ENCODE data around the gene TRPV6.
A peak's percentile ranks its signal among the peaks of the same experiment; 100 is the strongest.

The TRPV6 gene

DNA sequence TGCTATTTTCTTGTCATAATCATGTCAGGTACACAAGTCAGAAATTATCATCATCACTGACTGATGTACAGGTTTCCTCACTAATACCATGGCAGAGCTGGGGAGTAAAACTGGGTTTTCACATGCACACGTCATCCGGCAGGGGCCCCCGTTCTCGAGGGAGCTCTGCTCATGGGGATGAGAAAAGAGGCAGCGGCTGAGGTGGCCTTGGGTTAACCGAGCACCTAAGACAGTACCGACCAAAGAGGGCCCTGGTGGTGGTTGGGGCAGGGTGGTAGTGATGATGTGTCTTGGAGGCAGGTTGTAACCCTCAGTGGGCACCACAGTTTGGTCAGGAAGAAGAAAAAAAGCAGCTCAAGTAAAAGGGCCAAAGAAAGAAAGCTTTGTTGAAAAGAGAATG, 12.1 kb upstream of the TRPV6 start:
- Mint-ChIP-seq H3K4me1 (ENCODE audit: low read depth) (no peaks in the 10 kb centered on the region), H3K27me3 (peaks cover 3% of the 10 kb centered on the region), H3K9me3 (no peaks in the 10 kb centered on the region), H3K4me3 (no peak overlapping the region), H3K36me3 (ENCODE audit: low read depth) (no peaks in the 10 kb centered on the region), H3K27ac (no peak overlapping the region)
- DNase-seq, result no peak

DNA sequence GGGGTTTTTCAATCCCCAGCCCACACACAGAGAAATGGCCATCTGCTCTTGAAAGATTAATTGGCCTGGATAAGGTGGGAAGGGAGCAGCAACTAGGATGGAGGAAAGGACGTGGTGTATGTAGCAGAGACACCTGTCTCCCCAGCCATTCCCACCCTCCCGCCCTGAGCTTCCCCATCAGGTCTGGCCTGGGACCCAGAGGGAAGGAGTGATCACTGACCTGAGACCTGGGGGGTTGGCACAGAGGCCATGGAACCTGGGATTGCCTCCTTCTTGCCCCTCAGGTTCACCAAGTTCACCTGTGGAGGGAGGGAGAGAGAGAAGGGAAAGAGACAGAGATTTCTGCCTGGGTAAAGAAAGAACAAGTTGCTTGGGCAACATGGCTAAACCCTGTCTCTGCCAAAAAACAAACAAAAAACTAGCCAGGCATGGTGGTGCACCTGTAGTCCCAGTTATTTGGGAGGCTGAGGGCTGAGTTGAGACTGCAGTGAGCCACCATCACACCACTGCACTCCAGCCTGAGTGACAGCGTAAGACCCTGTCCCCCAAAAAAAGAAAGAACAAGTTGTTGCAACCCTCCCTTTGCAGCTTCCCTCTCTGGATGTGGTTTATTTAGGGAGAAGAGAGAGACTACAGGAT, 11.3 kb upstream of the TRPV6 start:
- Mint-ChIP-seq H3K27me3 (peaks cover 3% of the 10 kb centered on the region), H3K4me3 (no peak overlapping the region), H3K36me3 (ENCODE audit: low read depth) (no peaks in the 10 kb centered on the region), H3K27ac (no peak overlapping the region), H3K9me3 (no peaks in the 10 kb centered on the region), H3K4me1 (ENCODE audit: low read depth) (no peaks in the 10 kb centered on the region)
- no peak for DNase-seq

DNA sequence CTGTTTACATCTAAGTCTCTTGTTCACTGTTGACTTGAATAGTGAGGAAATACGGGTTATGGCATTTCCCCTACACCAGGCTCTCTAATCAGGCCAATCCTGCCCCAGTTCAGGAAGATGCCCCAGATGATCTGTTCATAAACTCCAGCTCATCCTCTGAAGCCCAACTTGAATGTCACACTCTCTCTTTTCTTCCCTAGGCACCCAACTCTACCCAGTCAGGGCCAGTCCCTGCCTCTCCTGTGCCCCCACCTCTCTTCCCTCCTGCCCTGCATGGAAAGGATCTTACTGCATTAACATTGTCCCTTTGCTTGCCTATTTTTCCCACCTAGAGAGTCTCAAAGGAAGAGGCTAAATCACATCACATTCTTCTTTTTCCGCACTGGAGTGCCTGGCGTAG, 10.6 kb upstream of the TRPV6 start:
- DNase-seq, result no peak
- H3K9me3 Mint-ChIP-seq, result no peaks in the 10 kb centered on the region
- peaks cover 3% of the 10 kb centered on the region for H3K27me3 Mint-ChIP-seq
- H3K4me3 Mint-ChIP-seq, result no peak overlapping the region
- H3K27ac Mint-ChIP-seq, result no peak overlapping the region
- H3K36me3 Mint-ChIP-seq (ENCODE audit: low read depth), result no peaks in the 10 kb centered on the region
- no peaks in the 10 kb centered on the region for H3K4me1 Mint-ChIP-seq (ENCODE audit: low read depth)

DNA sequence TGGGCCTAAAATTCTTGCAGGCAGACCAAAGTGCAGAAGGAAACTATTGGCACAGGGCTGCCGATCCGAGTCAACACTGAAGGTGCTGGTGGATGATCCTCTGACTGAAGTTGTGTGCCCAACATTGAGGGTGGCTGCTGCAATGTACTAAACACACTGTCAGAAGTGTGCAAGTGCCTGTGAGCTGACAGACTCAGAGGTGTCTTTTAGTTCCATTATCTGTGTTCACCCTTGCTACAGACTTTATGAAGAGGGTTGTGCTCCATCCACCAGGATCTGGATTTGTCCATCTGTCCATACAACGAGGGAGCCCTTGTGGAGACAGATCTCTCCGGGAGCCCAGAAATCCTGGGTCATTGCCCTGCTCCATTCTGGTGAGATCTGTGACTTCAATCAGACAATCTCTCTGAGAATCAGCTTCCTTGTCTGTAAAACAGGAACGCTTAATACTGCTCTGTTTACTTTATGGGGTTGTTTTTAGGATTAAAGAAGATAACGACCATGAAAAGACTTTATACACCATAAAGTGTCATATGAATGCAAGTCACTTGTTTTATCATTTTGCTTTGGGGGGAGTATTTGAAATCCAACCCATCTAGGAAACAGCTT, 9.5 kb upstream of the TRPV6 start:
- H3K27me3 Mint-ChIP-seq, result peaks cover 3% of the 10 kb centered on the region
- DNase-seq, result no peak
- no peak overlapping the region for H3K4me3 Mint-ChIP-seq
- no peak overlapping the region for H3K27ac Mint-ChIP-seq
- H3K4me1 Mint-ChIP-seq (ENCODE audit: low read depth), result no peaks in the 10 kb centered on the region
- H3K36me3 Mint-ChIP-seq (ENCODE audit: low read depth), result no peaks in the 10 kb centered on the region
- H3K9me3 Mint-ChIP-seq, result no peaks in the 10 kb centered on the region

DNA sequence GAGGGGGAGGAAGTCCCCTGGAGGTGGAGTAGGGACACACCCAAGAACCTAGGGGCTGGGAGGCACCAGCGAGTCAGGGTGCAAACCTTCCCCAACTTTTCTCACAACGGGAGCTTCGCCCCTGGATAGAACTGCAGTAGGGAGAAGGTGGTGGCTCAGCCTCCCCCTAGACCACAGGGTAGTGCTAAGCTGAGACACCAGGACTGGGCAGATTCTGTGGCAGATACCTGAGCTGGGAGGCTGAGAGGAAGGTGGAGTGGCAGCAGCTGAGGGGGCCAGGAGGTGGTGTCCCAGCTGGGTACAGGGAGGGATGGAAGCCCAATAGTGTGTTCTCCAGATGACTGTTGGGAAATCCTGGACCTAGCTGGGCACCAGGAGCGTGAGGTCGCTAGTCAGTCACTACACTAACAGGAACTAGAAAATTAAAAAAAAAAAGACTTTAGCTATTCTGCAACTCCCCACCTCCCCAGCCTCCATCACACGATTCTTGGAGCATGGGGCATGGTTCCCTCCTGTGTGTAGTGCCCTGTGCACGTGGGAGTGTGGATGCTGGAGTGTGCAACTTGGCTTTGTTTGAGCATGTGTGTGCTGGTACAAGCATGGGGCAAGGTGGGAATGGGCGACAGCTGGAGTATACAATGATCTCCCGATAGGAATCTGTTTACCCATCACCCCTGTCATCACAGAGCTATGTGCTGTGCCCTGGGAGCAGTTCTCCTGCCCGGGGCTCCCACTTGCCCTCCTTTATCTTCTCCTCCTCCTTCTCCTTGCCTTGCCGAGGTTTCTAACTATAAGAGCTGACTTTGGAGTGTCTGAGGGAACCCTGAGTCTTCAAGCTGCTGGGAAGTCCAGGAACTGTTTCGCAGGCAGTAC, 8.8 kb upstream of the TRPV6 start:
- H3K4me3 Mint-ChIP-seq, result no peak overlapping the region
- peaks cover 3% of the 10 kb centered on the region for H3K27me3 Mint-ChIP-seq
- no peaks in the 10 kb centered on the region for H3K4me1 Mint-ChIP-seq (ENCODE audit: low read depth)
- no peaks in the 10 kb centered on the region for H3K36me3 Mint-ChIP-seq (ENCODE audit: low read depth)
- no peaks in the 10 kb centered on the region for H3K9me3 Mint-ChIP-seq
- no peak for DNase-seq
- H3K27ac Mint-ChIP-seq, result no peak overlapping the region

DNA sequence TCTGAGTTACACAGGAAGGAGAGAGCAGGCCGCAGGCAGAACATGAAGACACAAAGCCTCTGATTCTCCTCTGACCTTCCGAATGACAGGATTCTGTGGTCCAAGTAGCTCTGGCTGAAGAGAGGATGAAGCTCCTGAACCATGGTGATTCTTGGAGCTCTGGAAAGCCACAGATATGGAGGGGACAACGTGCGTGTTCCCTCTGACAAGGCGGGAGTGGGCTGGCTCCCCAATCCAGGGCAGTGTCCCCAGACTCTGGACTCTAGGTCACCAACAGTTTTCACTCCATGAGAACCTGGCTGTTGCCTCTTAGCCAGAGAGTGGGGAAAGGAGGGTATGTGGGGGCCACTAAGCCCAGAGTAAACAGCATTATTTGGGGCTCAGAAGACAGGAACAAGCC, 7.4 kb upstream of the TRPV6 start:
- Mint-ChIP-seq H3K9me3 (no peaks in the 10 kb centered on the region), H3K27me3 (peaks cover 3% of the 10 kb centered on the region), H3K27ac (no peak overlapping the region), H3K4me3 (no peak overlapping the region), H3K36me3 (ENCODE audit: low read depth) (no peaks in the 10 kb centered on the region), H3K4me1 (ENCODE audit: low read depth) (no peaks in the 10 kb centered on the region)
- DNase-seq, result no peak

DNA sequence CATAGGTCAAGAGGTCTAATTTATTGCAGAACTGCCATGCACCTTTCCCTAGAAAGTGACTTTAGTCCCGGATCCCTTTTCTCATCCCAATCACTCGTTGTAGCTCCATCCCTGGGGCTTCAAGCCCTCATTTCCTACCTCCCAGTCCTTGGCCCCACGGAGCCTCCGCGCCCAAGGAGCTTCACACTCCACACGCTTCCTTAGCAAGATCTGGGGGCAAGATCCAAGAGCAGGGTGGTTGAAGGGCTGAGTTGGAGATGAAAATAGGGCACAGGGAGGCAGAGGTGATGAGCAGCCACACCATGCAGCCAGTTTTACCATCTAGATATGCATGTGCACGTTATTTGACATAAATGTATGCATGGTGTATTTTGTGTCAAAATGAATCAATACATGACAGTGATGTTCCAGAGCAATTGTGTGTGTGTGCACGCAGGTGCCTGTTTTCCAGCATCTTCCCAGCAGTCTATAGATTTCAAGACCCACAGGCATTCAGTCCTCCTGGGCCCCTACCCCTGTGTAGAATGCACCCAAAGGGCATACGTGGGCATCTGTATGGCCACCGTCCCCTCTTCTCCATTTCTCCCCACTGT, 6.0 kb upstream of the TRPV6 start:
- Mint-ChIP-seq H3K27ac (no peak overlapping the region), H3K27me3 (no peaks in the 10 kb centered on the region), H3K4me3 (no peak overlapping the region), H3K9me3 (no peaks in the 10 kb centered on the region), H3K36me3 (ENCODE audit: low read depth) (no peaks in the 10 kb centered on the region), H3K4me1 (ENCODE audit: low read depth) (no peaks in the 10 kb centered on the region)
- no peak for DNase-seq

DNA sequence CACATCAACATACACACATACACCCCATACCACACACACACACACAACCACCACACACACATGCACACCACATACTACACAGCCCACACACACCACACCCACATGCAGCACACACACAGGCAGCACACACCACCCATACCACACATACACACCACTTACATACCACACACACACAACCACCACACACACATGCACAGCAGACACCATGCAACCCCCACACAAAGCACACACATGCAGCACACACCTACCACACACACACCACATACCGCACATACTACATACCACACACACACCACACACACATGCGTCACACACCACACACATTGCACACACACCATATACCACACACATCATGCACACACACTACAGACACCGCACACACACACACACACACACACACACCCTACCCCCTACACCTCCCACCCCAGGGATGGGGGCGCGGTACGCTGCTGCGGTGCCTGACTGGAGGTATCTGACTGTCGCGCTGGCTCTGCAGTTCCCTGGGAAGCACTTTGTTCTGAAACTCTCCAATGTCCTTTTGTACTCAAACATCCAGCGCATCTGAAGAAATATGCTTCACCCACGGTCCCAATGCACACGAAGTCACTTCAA, 5.4 kb upstream of the TRPV6 start:
- H3K4me1 Mint-ChIP-seq (ENCODE audit: low read depth), result no peaks in the 10 kb centered on the region
- no peak overlapping the region for H3K27ac Mint-ChIP-seq
- H3K9me3 Mint-ChIP-seq, result no peaks in the 10 kb centered on the region
- H3K27me3 Mint-ChIP-seq, result no peaks in the 10 kb centered on the region
- no peaks in the 10 kb centered on the region for H3K36me3 Mint-ChIP-seq (ENCODE audit: low read depth)
- DNase-seq, result peak; percentile 9
- H3K4me3 Mint-ChIP-seq, result no peak overlapping the region

DNA sequence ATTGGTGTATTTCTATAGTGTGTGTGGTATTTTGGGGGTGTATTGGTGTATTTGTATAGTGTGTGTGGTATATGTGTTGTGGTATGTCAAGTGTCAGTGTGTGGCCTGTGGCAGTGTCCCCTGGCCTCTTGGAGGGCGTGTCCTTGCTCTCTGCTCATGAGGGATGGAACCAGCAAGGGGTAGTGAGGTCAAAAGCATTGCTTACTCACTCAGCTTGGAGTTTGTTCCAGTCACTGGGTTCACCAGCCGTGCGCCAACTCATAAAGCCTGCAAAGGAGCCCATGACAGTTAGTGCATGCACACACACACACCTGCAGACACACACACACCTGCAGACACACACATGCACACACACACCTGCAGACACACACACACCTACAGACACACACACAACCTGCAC, 4.3 kb upstream of the TRPV6 start:
- DNase-seq, result no peak
- Mint-ChIP-seq H3K27ac (no peak overlapping the region), H3K27me3 (no peaks in the 10 kb centered on the region), H3K36me3 (ENCODE audit: low read depth) (no peaks in the 10 kb centered on the region), H3K4me1 (ENCODE audit: low read depth) (no peaks in the 10 kb centered on the region), H3K4me3 (no peak overlapping the region), H3K9me3 (no peaks in the 10 kb centered on the region)

DNA sequence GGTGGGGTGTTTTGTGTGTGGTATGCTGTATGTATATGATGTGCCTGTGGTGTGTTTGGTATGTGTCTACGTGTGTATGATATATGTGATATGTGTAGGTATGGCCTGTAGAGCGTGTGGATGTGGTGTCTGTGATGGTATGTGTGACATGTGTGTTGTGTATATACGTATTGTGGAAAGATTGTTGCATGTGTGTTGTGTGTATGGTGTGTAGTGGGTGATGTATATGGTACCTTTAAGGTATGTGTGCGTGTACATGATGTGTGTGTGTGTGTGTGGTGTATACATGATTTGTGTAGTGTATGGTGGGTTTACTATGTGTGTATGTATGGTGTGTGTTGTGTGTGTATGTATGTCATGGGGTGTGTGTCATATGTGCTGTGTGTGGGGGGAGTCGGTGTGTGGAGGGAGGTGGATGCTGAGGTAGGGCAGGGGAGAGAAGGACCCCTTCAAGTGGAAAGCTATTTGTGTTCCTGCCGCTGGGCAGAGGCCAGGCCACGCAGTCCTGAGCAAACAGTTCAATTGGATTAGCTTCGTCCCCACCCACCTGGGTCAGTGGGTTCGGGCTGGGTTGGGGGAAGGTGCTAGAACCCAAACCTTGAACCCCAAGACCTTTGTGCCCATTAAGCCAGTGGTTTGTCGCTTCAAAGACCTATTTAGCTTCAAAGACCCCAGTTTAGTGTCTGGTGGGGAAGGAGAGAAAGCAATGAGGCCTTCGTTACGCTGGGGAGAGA, 1.9 kb upstream of the TRPV6 start:
- H3K27ac Mint-ChIP-seq, result no peak overlapping the region
- H3K4me3 Mint-ChIP-seq, result no peak overlapping the region
- DNase-seq, result no peak
- no peaks in the 10 kb centered on the region for H3K36me3 Mint-ChIP-seq (ENCODE audit: low read depth)
- no peaks in the 10 kb centered on the region for H3K9me3 Mint-ChIP-seq
- H3K27me3 Mint-ChIP-seq, result no peaks in the 10 kb centered on the region
- no peaks in the 10 kb centered on the region for H3K4me1 Mint-ChIP-seq (ENCODE audit: low read depth)

DNA sequence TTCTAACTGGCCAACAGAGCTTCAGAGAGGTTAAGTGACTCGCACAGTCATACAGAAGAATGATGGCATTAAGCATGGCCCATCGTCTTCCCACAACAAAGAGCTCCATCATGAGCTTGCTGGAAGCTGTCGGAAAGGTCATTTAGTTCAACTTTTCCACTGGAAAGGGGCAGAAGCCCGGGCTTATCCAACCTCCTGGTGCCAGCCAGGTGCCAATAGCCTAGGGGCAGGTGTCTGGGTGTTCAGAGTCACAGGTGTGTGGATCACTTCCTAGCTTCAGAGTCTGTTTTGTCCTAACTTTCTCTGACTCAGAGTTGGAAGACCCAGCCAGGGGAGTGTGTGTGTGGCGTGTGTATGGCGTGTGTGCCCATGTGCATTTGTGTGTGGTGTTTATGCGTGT, 1.3 kb upstream of the TRPV6 start:
- Mint-ChIP-seq H3K27me3 (no peaks in the 10 kb centered on the region), H3K9me3 (no peaks in the 10 kb centered on the region), H3K36me3 (ENCODE audit: low read depth) (no peaks in the 10 kb centered on the region), H3K4me1 (ENCODE audit: low read depth) (no peaks in the 10 kb centered on the region), H3K4me3 (no peak overlapping the region), H3K27ac (no peak overlapping the region)
- no peak for DNase-seq

DNA sequence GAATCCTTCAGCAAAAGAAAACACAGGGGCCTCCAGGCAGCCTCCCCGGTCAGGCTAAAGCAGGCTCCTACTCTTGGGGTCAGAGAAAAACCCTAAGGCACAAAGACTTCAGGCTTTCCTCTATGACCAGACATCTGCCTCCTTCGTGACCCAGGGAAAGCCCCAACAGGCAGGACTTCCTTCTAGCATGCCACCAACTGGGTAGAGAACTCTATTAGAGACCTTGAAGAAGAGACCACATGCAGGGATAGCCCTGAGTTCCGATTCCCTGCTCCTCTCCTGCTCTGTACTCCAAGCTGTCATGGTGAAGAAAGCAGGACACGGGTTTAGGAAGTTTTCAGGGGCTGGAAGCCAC, 1.3 kb downstream of the TRPV6 start:
- peaks cover 3% of the 10 kb centered on the region for H3K27me3 Mint-ChIP-seq
- H3K27ac Mint-ChIP-seq, result no peak overlapping the region
- H3K9me3 Mint-ChIP-seq, result no peaks in the 10 kb centered on the region
- no peaks in the 10 kb centered on the region for H3K36me3 Mint-ChIP-seq (ENCODE audit: low read depth)
- H3K4me1 Mint-ChIP-seq (ENCODE audit: low read depth), result no peaks in the 10 kb centered on the region
- no peak for DNase-seq
- no peak overlapping the region for H3K4me3 Mint-ChIP-seq

DNA sequence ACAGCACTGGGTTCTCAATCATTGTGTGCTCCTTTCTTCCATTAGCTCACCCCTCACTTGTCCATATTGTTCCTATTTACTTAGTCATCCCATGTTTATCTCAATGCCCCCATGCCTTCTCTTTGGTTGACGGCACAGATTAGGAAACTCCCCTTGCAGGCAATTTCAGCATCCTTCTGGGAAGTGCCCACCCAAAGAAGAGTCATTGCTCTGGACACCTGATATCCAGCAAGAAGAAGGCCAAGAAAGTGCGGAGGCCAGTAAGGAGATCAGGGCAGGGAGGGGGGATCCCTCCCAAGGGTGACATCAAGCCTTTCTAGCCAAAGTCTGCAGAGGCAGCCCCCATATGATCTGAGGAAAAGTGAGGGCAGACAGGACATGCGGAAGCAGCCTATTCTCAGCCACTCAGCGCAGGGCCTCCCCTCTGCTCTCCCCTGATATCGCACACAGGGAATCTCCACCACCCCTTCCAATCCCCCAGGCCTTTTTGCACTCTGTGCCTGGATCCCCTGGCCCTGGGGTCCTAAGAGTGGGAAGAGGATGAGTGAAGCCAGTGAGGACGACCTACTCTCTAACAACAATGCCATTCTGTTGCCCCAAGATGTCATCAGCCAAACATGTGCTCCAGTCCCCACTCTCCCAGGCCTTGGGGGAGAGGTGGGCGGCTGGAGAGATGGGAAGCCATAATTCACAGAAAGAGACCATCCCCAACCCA, 1.8 kb downstream of the TRPV6 start:
- no peaks in the 10 kb centered on the region for H3K36me3 Mint-ChIP-seq (ENCODE audit: low read depth)
- H3K27me3 Mint-ChIP-seq, result peaks cover 3% of the 10 kb centered on the region
- H3K4me1 Mint-ChIP-seq (ENCODE audit: low read depth), result no peaks in the 10 kb centered on the region
- no peak overlapping the region for H3K4me3 Mint-ChIP-seq
- peak; percentile 19 for DNase-seq
- no peaks in the 10 kb centered on the region for H3K9me3 Mint-ChIP-seq
- no peak overlapping the region for H3K27ac Mint-ChIP-seq

DNA sequence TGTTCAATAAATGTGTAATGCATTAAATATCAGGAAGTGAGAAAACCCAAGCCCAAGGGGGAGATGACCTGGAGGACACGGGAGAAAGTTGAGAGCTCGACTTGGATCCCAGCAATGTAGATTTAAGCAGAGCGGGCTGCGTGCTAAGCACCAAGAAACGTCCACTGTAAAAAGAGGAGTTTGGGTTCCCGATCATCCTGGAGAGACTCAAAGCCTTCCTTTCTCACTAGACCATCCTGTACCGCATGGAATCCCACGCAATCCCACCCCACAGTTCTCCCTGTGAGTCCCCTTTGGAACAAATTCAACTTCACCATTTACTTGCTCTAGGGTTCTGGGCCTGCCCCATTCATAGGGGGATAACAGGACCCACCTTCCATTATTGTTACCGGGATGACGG, 2.4 kb downstream of the TRPV6 start:
- DNase-seq, result peak; percentile 8
- no peak overlapping the region for H3K4me3 Mint-ChIP-seq
- H3K36me3 Mint-ChIP-seq (ENCODE audit: low read depth), result no peaks in the 10 kb centered on the region
- H3K27me3 Mint-ChIP-seq, result peaks cover 3% of the 10 kb centered on the region
- no peaks in the 10 kb centered on the region for H3K4me1 Mint-ChIP-seq (ENCODE audit: low read depth)
- no peak overlapping the region for H3K27ac Mint-ChIP-seq
- H3K9me3 Mint-ChIP-seq, result no peaks in the 10 kb centered on the region

Measured in activated T-cell treated with anti-CD3 and anti-CD28 coated beads, Interleukin-2, amount 50 U/mL, for 24 hours (primary cell).